CD14-positive monocyte (primary cell): ENCODE data around the gene MOGAT3. TPM values are rescaled to one million over a fixed set of nuclear protein-coding genes. Genes with fewer than 3 reads are reported as not detected.

Experiments
- DNase-seq, 3 donors: peaks; one replicate each; pipeline ENCODE4 v3.0.0-alpha.2; 2011 to 2022
- H2AFZ ChIP-seq: 2 replicates; pipeline ENCODE4 v1.6.0; 2012; ENCODE audit warnings: mild to moderate bottlenecking, low read depth, low read length, inconsistent platforms; ENCODE audit not compliant: insufficient read depth, poor library complexity, severe bottlenecking
- H3K27ac ChIP-seq, 2 donors: 1 replicate in 1 of 2; 2 replicates in 1 of 2; pipeline ENCODE4 v1.5.1; 2012 to 2013; ENCODE audit warnings: low read length in 2 of 2, control low read depth in 1 of 2, inconsistent platforms in 1 of 2, low read depth in 1 of 2, mild to moderate bottlenecking in 1 of 2
- H3K27me3 ChIP-seq, 2 donors: one replicate each; pipeline versions ENCODE4 v1.6.0 to v1.6.1; 2011 to 2013; ENCODE audit warnings: low read length in 2 of 2; ENCODE audit not compliant: control insufficient read depth in 2 of 2, insufficient read depth in 2 of 2
- H3K36me3 ChIP-seq, 2 donors: replicated peaks in 1 of 2; 1 replicate in 1 of 2; 2 replicates in 1 of 2; pipeline versions ENCODE4 v1.5.1 to v1.6.1; 2012 to 2013; ENCODE audit warnings: low read length in 2 of 2, control low read depth in 1 of 2, inconsistent platforms in 1 of 2, mild to moderate bottlenecking in 1 of 2; ENCODE audit not compliant: insufficient read depth in 2 of 2, control insufficient read depth in 1 of 2
- H3K4me1 ChIP-seq, 2 donors: 1 replicate in 1 of 2; 2 replicates in 1 of 2; pipeline versions ENCODE4 v1.5.1 to v1.6.1; 2012 to 2013; ENCODE audit warnings: low read length in 2 of 2, control low read depth in 1 of 2, inconsistent platforms in 1 of 2, mild to moderate bottlenecking in 1 of 2, moderate library complexity in 1 of 2; ENCODE audit not compliant: insufficient read depth in 2 of 2, control insufficient read depth in 1 of 2
- H3K4me2 ChIP-seq: replicated peaks from 2 replicates; pipeline ENCODE3; 2012; ENCODE audit warnings: low read length, moderate library complexity, mild to moderate bottlenecking; ENCODE audit not compliant: poor library complexity, severe bottlenecking; ENCODE audit errors: extremely low read depth
- H3K4me3 ChIP-seq, 3 experiments: fragments of 200-600 bp in 1 of 3; sonication (generic) in 1 of 3; replicated peaks in 1 of 3; 1 replicate in 2 of 3; 2 replicates in 1 of 3; pipeline ENCODE4 v1.5.1; 2011 to 2013; ENCODE audit warnings: low read length in 3 of 3, mild to moderate bottlenecking in 3 of 3, control low read depth in 2 of 3, low read depth in 2 of 3, inconsistent platforms in 1 of 3, moderate library complexity in 1 of 3
- H3K79me2 ChIP-seq: 2 replicates; pipeline ENCODE4 v1.6.0; 2012; ENCODE audit warnings: mild to moderate bottlenecking, control low read depth, inconsistent platforms, low read length, moderate library complexity; ENCODE audit not compliant: insufficient read depth
- H3K9ac ChIP-seq: 2 replicates; pipeline ENCODE4 v1.6.0; 2017; ENCODE audit warnings: low read length, mild to moderate bottlenecking; ENCODE audit not compliant: insufficient read depth, poor library complexity, severe bottlenecking
- H3K9me3 ChIP-seq, 2 donors: replicated peaks in 1 of 2; 1 replicate in 1 of 2; 2 replicates in 1 of 2; pipeline versions ENCODE4 v1.5.1 to v1.6.1; 2012 to 2013; ENCODE audit warnings: low read length in 2 of 2, control low read depth in 1 of 2; ENCODE audit not compliant: control insufficient read depth in 1 of 2, insufficient read depth in 1 of 2
- H4K20me1 ChIP-seq: 2 replicates; pipeline ENCODE4 v1.6.0; 2012; ENCODE audit warnings: mild to moderate bottlenecking, low read length, control low read depth, moderate library complexity; ENCODE audit not compliant: insufficient read depth
- H3K27ac Mint-ChIP-seq, 7 donors: one replicate each; pipeline ENCODE4 v1.8.0; 2020; ENCODE audit warnings: mild to moderate bottlenecking in 7 of 7, mixed read lengths in 7 of 7, moderate library complexity in 6 of 7, inconsistent platforms in 2 of 7
- H3K27me3 Mint-ChIP-seq, 3 donors: one replicate each; pipeline ENCODE4 v1.8.0; 2021 to 2022; ENCODE audit warnings: low read depth in 3 of 3, mild to moderate bottlenecking in 3 of 3, mixed read lengths in 3 of 3, moderate library complexity in 3 of 3, inconsistent platforms in 1 of 3
- H3K36me3 Mint-ChIP-seq, 2 donors: one replicate each; pipeline ENCODE4 v1.8.0; 2020; ENCODE audit warnings: mixed read lengths in 2 of 2, inconsistent platforms in 1 of 2, mild to moderate bottlenecking in 1 of 2
- H3K4me1 Mint-ChIP-seq: one replicate; pipeline ENCODE4 v1.8.0; 2020; ENCODE audit warnings: mild to moderate bottlenecking, mixed read lengths
- H3K4me3 Mint-ChIP-seq, 2 donors: one replicate each; pipeline ENCODE4 v1.8.0; 2020; ENCODE audit warnings: mild to moderate bottlenecking in 2 of 2, mixed read lengths in 2 of 2, moderate library complexity in 1 of 2
- H3K9me3 Mint-ChIP-seq, 7 donors: one replicate each; pipeline ENCODE4 v1.8.0; 2020 to 2022; ENCODE audit warnings: mixed read lengths in 7 of 7, mild to moderate bottlenecking in 6 of 7, moderate library complexity in 6 of 7, inconsistent platforms in 2 of 7
- WGBS: methylation state at CpG from one replicate; pipeline ENCODE4 v1.1.5; 2013; ENCODE audit warnings: missing lambda C conversion rate; ENCODE audit not compliant: insufficient coverage; 5-methylcytosine and 5-hydroxymethylcytosine counted together
- intact Hi-C, 2 donors: fragments of 100-400 bp; cut with micrococcal nuclease; formaldehyde crosslinking; loops; one replicate each; pipeline versions ENCODE4 v1.15.0 to v1.15.1; 2023
- polyA plus RNA-seq, 3 donors: library from polyadenylated mRNA; depleted of rRNA in 1 of 3; unstranded in 2 of 3; stranded (reverse) in 1 of 3; fragments of 300-500 nt in 2 of 3; fragments of >200 nt in 1 of 3; fragmentation: Illumina TruSeq in 2 of 3; gene quantifications; 1 replicate in 2 of 3; 2 replicates in 1 of 3; pipeline ENCODE4 v1.2.3, GENCODE V29; 2012 to 2021
- TF ChIP-seq, protein P1 (sequence below): fragments of 200-600 bp; IDR thresholded peaks from one replicate; pipeline ENCODE4 v1.8.0; 2022; ENCODE audit warnings: antibody characterized with exemption, mild to moderate bottlenecking

The MOGAT3 gene
- polyA plus RNA-seq, 3 donors = not detected

DNA sequence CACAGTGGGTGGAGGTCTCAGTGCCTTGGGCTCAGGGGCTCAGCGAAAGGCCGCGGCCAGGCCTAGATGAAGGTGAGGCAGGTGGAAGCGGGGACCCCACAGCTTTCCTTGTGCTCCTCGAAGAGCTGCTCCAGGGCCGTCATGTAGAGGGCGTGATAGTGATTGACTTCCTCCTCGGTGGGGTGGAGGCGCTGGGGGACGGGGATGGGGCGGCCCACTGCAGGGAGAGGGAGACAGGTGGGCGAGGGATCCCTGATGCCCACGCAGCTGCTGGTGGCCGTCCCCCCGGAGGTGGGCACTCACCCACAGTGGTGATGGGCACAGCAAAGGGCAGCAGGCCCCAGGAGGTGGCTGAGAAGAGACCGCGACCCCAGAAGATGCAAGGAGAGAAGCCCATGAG, 5.0 kb downstream of the MOGAT3 start:
- Histone ChIP-seq H3K27ac (no peak overlapping the region), H3K36me3 (no peaks in the 10 kb centered on the region), H3K9ac (no peak overlapping the region), H2AFZ (no peak overlapping the region), H4K20me1 (no peaks in the 10 kb centered on the region), H3K9me3 (no peaks in the 10 kb centered on the region), H3K79me2 (no peaks in the 10 kb centered on the region), H3K4me3 (no peak overlapping the region), H3K27me3 (peaks cover 0 to 20% of the 10 kb centered on the region in 2 donors), H3K4me2 (no peak overlapping the region), H3K4me1 (peaks cover under 1 to 3% of the 10 kb centered on the region in 2 donors)
- intact Hi-C loops = no loop called here
- H3K27ac Mint-ChIP-seq = no peak overlapping the region
- H3K27me3 Mint-ChIP-seq = peaks cover 31 to 38% (median 35%) of the 10 kb centered on the region in 3 donors
- H3K36me3 Mint-ChIP-seq = no peaks in the 10 kb centered on the region
- 88% methylated on average over 15 of the region's 17 CpGs for WGBS
- H3K9me3 Mint-ChIP-seq = peaks cover 0 to 8% (median under 1%) of the 10 kb centered on the region in 7 donors
- TF ChIP-seq, protein P1, sequence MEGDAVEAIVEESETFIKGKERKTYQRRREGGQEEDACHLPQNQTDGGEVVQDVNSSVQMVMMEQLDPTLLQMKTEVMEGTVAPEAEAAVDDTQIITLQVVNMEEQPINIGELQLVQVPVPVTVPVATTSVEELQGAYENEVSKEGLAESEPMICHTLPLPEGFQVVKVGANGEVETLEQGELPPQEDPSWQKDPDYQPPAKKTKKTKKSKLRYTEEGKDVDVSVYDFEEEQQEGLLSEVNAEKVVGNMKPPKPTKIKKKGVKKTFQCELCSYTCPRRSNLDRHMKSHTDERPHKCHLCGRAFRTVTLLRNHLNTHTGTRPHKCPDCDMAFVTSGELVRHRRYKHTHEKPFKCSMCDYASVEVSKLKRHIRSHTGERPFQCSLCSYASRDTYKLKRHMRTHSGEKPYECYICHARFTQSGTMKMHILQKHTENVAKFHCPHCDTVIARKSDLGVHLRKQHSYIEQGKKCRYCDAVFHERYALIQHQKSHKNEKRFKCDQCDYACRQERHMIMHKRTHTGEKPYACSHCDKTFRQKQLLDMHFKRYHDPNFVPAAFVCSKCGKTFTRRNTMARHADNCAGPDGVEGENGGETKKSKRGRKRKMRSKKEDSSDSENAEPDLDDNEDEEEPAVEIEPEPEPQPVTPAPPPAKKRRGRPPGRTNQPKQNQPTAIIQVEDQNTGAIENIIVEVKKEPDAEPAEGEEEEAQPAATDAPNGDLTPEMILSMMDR = no peak
- peaks cover 3% of the 10 kb centered on the region for H3K4me1 Mint-ChIP-seq
- no peak for DNase-seq
- H3K4me3 Mint-ChIP-seq = no peak overlapping the region

DNA sequence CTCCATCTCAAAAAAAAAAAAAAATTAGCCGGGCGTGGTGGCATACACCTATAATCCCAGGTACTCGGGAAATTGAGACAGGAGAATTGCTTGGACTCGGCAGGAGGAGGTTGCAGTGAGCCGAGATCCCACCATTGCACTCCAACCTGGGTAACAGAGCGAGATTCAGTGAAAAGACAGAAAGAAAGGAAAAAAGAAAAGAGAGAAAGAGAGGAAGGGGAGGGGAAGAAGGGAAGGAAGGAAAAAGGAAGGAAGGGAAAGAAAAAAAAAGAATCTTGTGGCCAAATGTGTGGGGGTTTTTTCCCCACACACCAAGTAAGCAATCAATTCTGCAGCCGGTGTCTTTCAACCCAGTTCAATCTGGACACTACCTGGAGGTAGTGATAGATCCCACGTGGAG, 11.7 kb downstream of the MOGAT3 start:
- Mint-ChIP-seq H3K27ac (no peak overlapping the region), H3K9me3 (peaks cover 0 to 3% (median 0%) of the 10 kb centered on the region in 7 donors)

More for the DNA sequence above, 11.7 kb downstream of the MOGAT3 start:
- H3K4me1 Mint-ChIP-seq = peaks cover 12% of the 10 kb centered on the region
- Histone ChIP-seq H3K4me2 (no peak overlapping the region), H3K79me2 (no peaks in the 10 kb centered on the region), H4K20me1 (no peaks in the 10 kb centered on the region), H3K9ac (no peak overlapping the region), H3K9me3 (no peaks in the 10 kb centered on the region), H3K4me3 (no peak overlapping the region), H2AFZ (no peak overlapping the region), H3K36me3 (no peaks in the 10 kb centered on the region), H3K27ac (no peak overlapping the region), H3K4me1 (peaks cover 12 to 14% of the 10 kb centered on the region in 2 donors), H3K27me3 (peaks cover 0 to 4% of the 10 kb centered on the region in 2 donors)
- peak overlapping the region in 1 of 2 donors; percentile 29 for H3K4me3 Mint-ChIP-seq
- TF ChIP-seq, protein P1 = no peak
- DNase-seq = no peak
- no CpG with 5 or more reads among the region's 8 CpGs for WGBS
- peaks cover 11 to 29% (median 13%) of the 10 kb centered on the region in 3 donors for H3K27me3 Mint-ChIP-seq
- H3K36me3 Mint-ChIP-seq = no peaks in the 10 kb centered on the region
- intact Hi-C loops = no loop called here
